Liver (tissue), 9 donors: Measurements from ENCODE around the gene ITGA11. TPM values are rescaled to one million over a fixed set of nuclear protein-coding genes. Genes with fewer than 3 reads are reported as not detected.

ENCODE experiments used
- DNase-seq: peaks from one replicate; pipeline ENCODE4 v3.0.0-alpha.2; 2017; ENCODE audit warnings: low spot score
- H3K27ac ChIP-seq, 2 donors: one replicate each; pipeline ENCODE4 v1.7.0; 2013; ENCODE audit warnings: inconsistent platforms in 2 of 2, low read length in 2 of 2, control low read depth in 1 of 2, low read depth in 1 of 2, mild to moderate bottlenecking in 1 of 2
- H3K27me3 ChIP-seq, 4 donors: one replicate each; pipeline versions ENCODE4 v1.6.1 to v1.7.0; 2013; ENCODE audit warnings: low read length in 3 of 4, inconsistent platforms in 1 of 4, mild to moderate bottlenecking in 1 of 4, moderate library complexity in 1 of 4; ENCODE audit not compliant: control insufficient read depth in 4 of 4, insufficient read depth in 4 of 4
- H3K36me3 ChIP-seq, 4 donors: one replicate each; pipeline versions ENCODE4 v1.6.1 to v1.7.0; 2013; ENCODE audit warnings: low read length in 3 of 4, mild to moderate bottlenecking in 3 of 4, low read depth in 1 of 4, moderate library complexity in 1 of 4; ENCODE audit not compliant: control insufficient read depth in 4 of 4, insufficient read depth in 3 of 4
- H3K4me1 ChIP-seq, 4 donors: one replicate each; pipeline versions ENCODE4 v1.6.1 to v1.7.0; 2013; ENCODE audit warnings: low read length in 3 of 4, mild to moderate bottlenecking in 3 of 4, moderate library complexity in 1 of 4; ENCODE audit not compliant: control insufficient read depth in 4 of 4, insufficient read depth in 4 of 4
- H3K4me3 ChIP-seq, 3 donors: one replicate each; pipeline versions ENCODE4 v1.6.1 to v1.7.0; 2013; ENCODE audit warnings: low read length in 3 of 3, control low read depth in 1 of 3, low read depth in 1 of 3, mild to moderate bottlenecking in 1 of 3
- H3K9ac ChIP-seq, 2 donors: one replicate each; pipeline ENCODE4 v1.7.0; 2013; ENCODE audit warnings: low read length in 2 of 2, mild to moderate bottlenecking in 2 of 2, moderate library complexity in 2 of 2, control low read depth in 1 of 2, low read depth in 1 of 2
- H3K9me3 ChIP-seq, 4 donors: one replicate each; pipeline versions ENCODE4 v1.6.1 to v1.7.0; 2013; ENCODE audit warnings: low read length in 3 of 4; ENCODE audit not compliant: control insufficient read depth in 4 of 4
- ATF3 ChIP-seq: IDR thresholded peaks from 2 replicates; pipeline ENCODE4 v1.6.1; 2016; ENCODE audit warnings: antibody characterized with exemption
- CTCF ChIP-seq: fragments of 150-350 bp; IDR thresholded peaks from 2 replicates; pipeline ENCODE4 v1.5.1; 2017; ENCODE audit warnings: improper control_type of control experiment, low read depth, low read length; ENCODE audit not compliant: missing input control
- EGR1 ChIP-seq, 2 donors: IDR thresholded peaks; 2 replicates each; pipeline ENCODE4 v1.6.1; 2016 to 2018; ENCODE audit warnings: antibody characterized with exemption in 2 of 2, low read depth in 2 of 2
- FOXA1 ChIP-seq: IDR thresholded peaks from 2 replicates; pipeline ENCODE4 v1.6.1; 2016; ENCODE audit warnings: antibody characterized with exemption
- FOXA2 ChIP-seq: IDR thresholded peaks from 2 replicates; pipeline ENCODE4 v1.6.1; 2016; ENCODE audit warnings: antibody characterized with exemption
- HNF4A ChIP-seq, 2 donors: conservative IDR thresholded peaks; 2 replicates each; pipeline ENCODE4 v1.6.1; 2016; ENCODE audit warnings: antibody characterized with exemption in 2 of 2, mild to moderate bottlenecking in 2 of 2
- HNF4G ChIP-seq: IDR thresholded peaks from 2 replicates; pipeline ENCODE4 v1.6.1; 2016; ENCODE audit warnings: antibody characterized with exemption
- MAX ChIP-seq: IDR thresholded peaks from 2 replicates; pipeline ENCODE4 v1.6.1; 2016; ENCODE audit warnings: antibody characterized with exemption
- RAD21 ChIP-seq, 2 donors: IDR thresholded peaks; 2 replicates each; pipeline ENCODE4 v1.6.1; 2016; ENCODE audit warnings: antibody characterized with exemption in 2 of 2, mild to moderate bottlenecking in 2 of 2
- RXRA ChIP-seq, 2 donors: IDR thresholded peaks; 2 replicates each; pipeline ENCODE4 v1.6.1; 2017 to 2018; ENCODE audit warnings: antibody characterized with exemption in 2 of 2, mild to moderate bottlenecking in 1 of 2
- SP1 ChIP-seq: IDR thresholded peaks from 2 replicates; pipeline ENCODE4 v1.6.1; 2018; ENCODE audit warnings: antibody characterized with exemption, mild to moderate bottlenecking
- TAF1 ChIP-seq: conservative IDR thresholded peaks from 2 replicates; pipeline ENCODE4 v1.6.1; 2016; ENCODE audit warnings: antibody characterized with exemption, mild to moderate bottlenecking
- YY1 ChIP-seq: IDR thresholded peaks from 2 replicates; pipeline ENCODE4 v1.6.1; 2016; ENCODE audit warnings: antibody characterized with exemption, mild to moderate bottlenecking
- ZBTB33 ChIP-seq: IDR thresholded peaks from 2 replicates; pipeline ENCODE4 v1.6.1; 2016; ENCODE audit warnings: antibody characterized with exemption
- WGBS: extraction: QIAGEN DNeasy Blood & Tissue Kit; methylation state at CpG from one replicate; pipeline ENCODE4 v1.1.7; 2013; 5-methylcytosine and 5-hydroxymethylcytosine counted together
- polyA plus RNA-seq, 2 donors: library from polyadenylated mRNA; stranded (reverse) in 1 of 2; unstranded in 1 of 2; fragments of 200-250 nt in 1 of 2; fragments of >200 nt in 1 of 2; fragmentation: Nextera tagmentation in 1 of 2; extraction: Ambion mirVana in 1 of 2; gene quantifications; one replicate each; pipeline versions ENCODE4 v1.2.1 to v1.2.3, GENCODE V29; 2013 to 2015
- total RNA-seq, 2 donors: library from RNA; depleted of rRNA; stranded (reverse); fragments of >200 nt; gene quantifications; one replicate each; pipeline ENCODE4 v1.2.3, GENCODE V29; 2014
- donor health status: healthy.
- donor health status: healthy.
- donor health status: healthy.
- donor health status: healthy.
- donor health status: healthy.

ITGA11 gene
- total and polyA plus RNA-seq, 4 donors: 0.32 to 1.0 (median 0.67) TPM

- Histone ChIP-seq H3K9ac (no peak overlapping the region), H3K4me3 (no peak overlapping the region), H3K36me3 (no peaks in the 10 kb centered on the region), H3K27me3 (no peaks in the 10 kb centered on the region), H3K27ac (no peak overlapping the region), H3K4me1 (peaks cover 5 to 28% (median 23%) of the 10 kb centered on the region in 4 donors), H3K9me3 (no peaks in the 10 kb centered on the region)
- TF ChIP-seq EGR1 (IDR thresholded peaks at IDR 0.05; ENCODE audit: low read depth in 2 of 2) (no peak), ATF3 (no peak), FOXA2 (no peak), CTCF (no peak), ZBTB33 (no peak), HNF4A (conservative IDR thresholded peaks at IDR 0.05) (no peak), RAD21 (IDR thresholded peaks at IDR 0.05) (no peak), MAX (no peak), TAF1 (no peak), HNF4G (no peak)
- WGBS: 87% methylated on average over 15 of the region's 15 CpGs
- peak; percentile 27 for DNase-seq
These were observed 128.2 kb downstream of the ITGA11 start for GRCh38 chr15:68303560-68304436.

GRCh38 chr15:68303134-68303533 lies 128.8 kb downstream of the ITGA11 start:
- Histone ChIP-seq H3K27ac (no peak overlapping the region), H3K4me3 (no peak overlapping the region), H3K9ac (no peak overlapping the region), H3K27me3 (no peaks in the 10 kb centered on the region), H3K9me3 (no peaks in the 10 kb centered on the region), H3K4me1 (peaks cover 5 to 34% (median 27%) of the 10 kb centered on the region in 4 donors), H3K36me3 (no peaks in the 10 kb centered on the region)
- no peak for TF ChIP-seq ATF3
- TF ChIP-seq SP1: no peak
- no peak for TF ChIP-seq HNF4G
- TF ChIP-seq RAD21 (IDR thresholded peaks at IDR 0.05): no peak
- TF ChIP-seq CTCF: no peak
- no peak for TF ChIP-seq RXRA (IDR thresholded peaks at IDR 0.05)
- TF ChIP-seq EGR1 (IDR thresholded peaks at IDR 0.05; ENCODE audit: low read depth in 2 of 2): no peak
- TF ChIP-seq FOXA2: no peak
- TF ChIP-seq YY1: no peak
- no peak for TF ChIP-seq TAF1
- TF ChIP-seq FOXA1: no peak
- WGBS: 97% methylated on average over 2 of the region's 2 CpGs
- DNase-seq: peak; percentile 14
